Measurements from ENCODE around the gene SHOX.

The SHOX gene

DNA sequence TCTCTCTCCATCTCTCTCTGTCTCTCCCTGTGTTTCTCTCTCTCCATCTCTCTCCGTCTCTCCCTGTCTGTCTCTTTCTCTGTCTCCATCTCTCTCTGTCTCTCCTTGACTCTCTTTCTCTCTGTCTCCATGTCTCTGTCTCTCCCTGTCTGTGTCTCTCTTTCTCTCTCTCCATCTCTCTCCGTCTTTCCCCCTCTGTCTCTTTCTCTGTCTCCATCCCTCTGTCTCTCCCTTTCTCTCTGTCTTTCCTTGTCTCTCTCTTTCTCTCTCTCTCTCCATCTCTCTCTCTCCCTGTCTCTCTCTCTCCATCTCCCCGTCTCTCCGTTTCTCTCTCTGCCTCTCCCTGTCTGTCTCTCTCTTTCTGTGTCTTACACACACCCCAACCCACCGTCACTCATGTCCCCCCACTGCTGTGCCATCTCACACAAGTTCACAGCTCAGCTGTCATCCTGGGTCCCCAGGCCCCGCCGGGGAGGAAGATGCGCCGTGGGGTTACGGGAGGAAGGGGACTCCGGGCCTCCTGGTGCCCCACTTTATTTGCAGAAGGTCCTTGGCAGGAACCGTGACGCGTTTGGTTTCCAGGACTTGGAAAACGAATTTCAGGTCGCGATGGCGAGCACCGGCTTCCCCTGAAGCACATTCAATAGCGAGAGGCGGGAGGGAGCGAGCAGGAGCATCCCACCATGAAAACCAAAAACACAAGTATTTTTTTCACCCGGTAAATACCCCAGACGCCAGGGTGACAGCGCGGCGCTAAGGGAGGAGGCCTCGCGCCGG, 1.2 kb upstream of the SHOX start:
- no peaks in the 10 kb centered on the region for H3K9me3 Mint-ChIP-seq
- peak overlapping the region; percentile 40 for H3K27ac Mint-ChIP-seq
- no peaks in the 10 kb centered on the region for H3K36me3 Mint-ChIP-seq (ENCODE audit: low read depth)
- peaks cover 3% of the 10 kb centered on the region for H3K4me1 Mint-ChIP-seq (ENCODE audit: low read depth)
- H3K27me3 Mint-ChIP-seq, result peaks cover 82% of the 10 kb centered on the region
- no peak for DNase-seq
- no peak overlapping the region for H3K4me3 Mint-ChIP-seq

DNA sequence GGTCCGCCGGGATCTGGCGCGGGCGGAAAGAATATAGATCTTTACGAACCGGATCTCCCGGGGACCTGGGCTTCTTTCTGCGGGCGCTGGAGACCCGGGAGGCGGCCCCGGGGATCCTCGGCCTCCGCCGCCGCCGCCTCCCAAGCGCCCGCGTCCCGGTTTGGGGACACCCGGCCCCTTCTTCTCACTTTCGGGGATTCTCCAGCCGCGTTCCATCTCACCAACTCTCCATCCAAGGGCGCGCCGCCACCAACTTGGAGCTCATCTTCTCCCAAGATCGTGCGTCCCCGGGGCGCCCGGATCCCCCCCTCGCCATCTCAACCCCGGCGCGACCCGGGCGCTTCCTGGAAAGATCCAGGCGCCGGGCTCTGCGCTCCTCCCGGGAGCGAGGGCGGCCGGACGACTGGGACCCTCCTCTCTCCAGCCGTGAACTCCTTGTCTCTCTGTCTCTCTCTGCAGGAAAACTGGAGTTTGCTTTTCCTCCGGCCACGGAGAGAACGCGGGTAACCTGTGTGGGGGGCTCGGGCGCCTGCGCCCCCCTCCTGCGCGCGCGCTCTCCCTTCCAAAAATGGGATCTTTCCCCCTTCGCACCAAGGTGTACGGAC, 482 bp upstream of the SHOX start:
- H3K27ac Mint-ChIP-seq, result no peak overlapping the region
- H3K27me3 Mint-ChIP-seq, result peaks cover 80% of the 10 kb centered on the region
- no peaks in the 10 kb centered on the region for H3K36me3 Mint-ChIP-seq (ENCODE audit: low read depth)
- no peaks in the 10 kb centered on the region for H3K9me3 Mint-ChIP-seq
- peaks cover 3% of the 10 kb centered on the region for H3K4me1 Mint-ChIP-seq (ENCODE audit: low read depth)
- DNase-seq, result no peak
- no peak overlapping the region for H3K4me3 Mint-ChIP-seq

DNA sequence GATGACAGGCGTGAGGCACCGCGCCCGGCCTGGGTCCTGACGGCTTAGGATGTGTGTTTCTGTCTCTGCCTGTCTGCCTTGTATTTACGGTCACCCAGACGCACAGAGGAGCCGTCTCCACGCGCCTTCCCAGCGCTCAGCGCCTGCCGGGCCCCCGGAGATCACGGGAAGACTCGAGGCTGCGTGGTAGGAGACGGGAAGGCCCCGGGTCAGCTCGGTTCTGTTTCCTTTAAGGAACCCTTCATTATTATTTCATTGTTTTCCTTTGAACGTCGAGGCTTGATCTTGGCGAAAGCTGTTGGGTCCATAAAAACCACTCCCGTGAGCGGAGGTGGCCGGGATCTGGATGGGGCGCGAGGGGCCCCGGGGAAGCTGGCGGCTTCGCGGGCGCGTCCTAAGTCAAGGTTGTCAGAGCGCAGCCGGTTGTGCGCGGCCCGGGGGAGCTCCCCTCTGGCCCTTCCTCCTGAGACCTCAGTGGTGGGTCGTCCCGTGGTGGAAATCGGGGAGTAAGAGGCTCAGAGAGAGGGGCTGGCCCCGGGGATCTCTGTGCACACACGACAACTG, 1.3 kb downstream of the SHOX start:
- H3K9me3 Mint-ChIP-seq, result no peaks in the 10 kb centered on the region
- no peak for DNase-seq
- H3K4me1 Mint-ChIP-seq (ENCODE audit: low read depth), result peaks cover 3% of the 10 kb centered on the region
- no peaks in the 10 kb centered on the region for H3K36me3 Mint-ChIP-seq (ENCODE audit: low read depth)
- H3K27ac Mint-ChIP-seq, result peak overlapping the region; percentile 44
- peaks cover 77% of the 10 kb centered on the region for H3K27me3 Mint-ChIP-seq
- H3K4me3 Mint-ChIP-seq, result no peak overlapping the region

DNA sequence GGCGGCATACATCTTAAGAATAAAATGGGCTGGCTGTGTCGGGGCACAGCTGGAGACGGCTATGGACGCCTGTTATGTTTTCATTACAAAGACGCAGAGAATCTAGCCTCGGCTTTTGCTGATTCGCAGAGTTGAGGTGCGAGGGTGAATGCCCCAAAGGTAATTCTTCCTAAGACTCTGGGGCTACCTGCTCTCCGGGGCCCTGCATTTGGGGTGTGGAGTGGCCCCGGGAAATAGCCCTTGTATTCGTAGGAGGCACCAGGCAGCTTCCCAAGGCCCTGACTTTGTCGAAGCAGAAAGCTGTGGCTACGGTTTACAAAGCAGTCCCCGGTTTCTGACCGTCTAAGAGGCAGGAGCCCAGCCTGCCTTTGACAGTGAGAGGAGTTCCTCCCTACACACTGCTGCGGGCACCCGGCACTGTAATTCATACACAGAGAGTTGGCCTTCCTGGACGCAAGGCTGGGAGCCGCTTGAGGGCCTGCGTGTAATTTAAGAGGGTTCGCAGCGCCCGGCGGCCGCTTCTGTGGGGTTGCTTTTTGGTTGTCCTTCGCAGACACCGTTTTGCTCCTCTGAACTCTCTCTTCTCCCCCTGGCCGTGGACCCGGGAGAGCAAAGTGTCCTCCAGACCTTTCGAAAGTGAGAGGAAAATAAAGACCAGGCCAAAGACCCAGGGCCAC, 1.9 kb downstream of the SHOX start:
- no peak for DNase-seq
- no peaks in the 10 kb centered on the region for H3K36me3 Mint-ChIP-seq (ENCODE audit: low read depth)
- peaks cover 3% of the 10 kb centered on the region for H3K4me1 Mint-ChIP-seq (ENCODE audit: low read depth)

DNA sequence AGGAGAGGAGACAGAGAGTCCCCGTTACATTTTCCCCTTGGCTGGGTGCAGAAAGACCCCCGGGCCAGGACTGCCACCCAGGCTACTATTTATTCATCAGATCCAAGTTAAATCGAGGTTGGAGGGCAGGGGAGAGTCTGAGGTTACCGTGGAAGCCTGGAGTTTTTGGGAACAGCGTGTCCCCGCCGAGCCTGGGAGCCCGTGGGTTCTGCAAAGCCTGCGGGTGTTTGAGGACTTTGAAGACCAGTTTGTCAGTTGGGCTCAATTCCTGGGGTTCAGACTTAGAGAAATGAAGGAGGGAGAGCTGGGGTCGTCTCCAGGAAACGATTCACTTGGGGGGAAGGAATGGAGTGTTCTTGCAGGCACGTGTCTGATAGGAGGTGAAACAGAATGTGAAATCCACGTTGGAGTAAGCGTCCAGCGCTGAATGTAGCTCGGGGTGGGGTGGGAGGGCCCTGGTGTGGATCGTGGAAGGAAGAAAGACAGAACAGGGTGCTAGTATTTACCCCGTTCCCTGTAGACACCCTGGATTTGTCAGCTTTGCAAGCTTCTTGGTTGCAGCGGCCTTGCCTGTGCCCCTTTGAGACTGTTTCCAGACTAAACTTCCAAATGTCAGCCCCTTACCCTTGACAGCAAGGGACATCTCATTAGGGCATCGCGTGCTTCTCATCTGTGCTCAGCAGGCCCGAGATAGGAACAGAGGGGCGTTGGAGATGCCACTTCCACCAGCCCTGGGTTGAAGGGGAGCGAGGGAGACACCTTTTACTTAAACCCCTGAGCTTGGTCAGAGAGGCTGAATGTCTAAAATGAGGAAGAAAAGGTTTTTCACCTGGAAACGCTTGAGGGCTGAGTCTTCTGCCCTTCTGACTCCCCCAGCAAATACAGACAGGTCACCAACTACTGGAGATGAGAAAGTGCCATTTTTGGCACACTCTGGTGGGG, 2.7 kb downstream of the SHOX start:
- H3K27me3 Mint-ChIP-seq, result peaks cover 78% of the 10 kb centered on the region
- H3K36me3 Mint-ChIP-seq (ENCODE audit: low read depth), result no peaks in the 10 kb centered on the region
- no peaks in the 10 kb centered on the region for H3K9me3 Mint-ChIP-seq
- no peak for DNase-seq
- peaks cover 10% of the 10 kb centered on the region for H3K4me1 Mint-ChIP-seq (ENCODE audit: low read depth)
- H3K4me3 Mint-ChIP-seq, result no peak overlapping the region
- H3K27ac Mint-ChIP-seq, result peak overlapping the region; percentile 12

More for the DNA sequence above, 1.9 kb downstream of the SHOX start:
- Mint-ChIP-seq H3K4me3 (no peak overlapping the region), H3K9me3 (no peaks in the 10 kb centered on the region), H3K27me3 (peaks cover 77% of the 10 kb centered on the region), H3K27ac (no peak overlapping the region)

DNA sequence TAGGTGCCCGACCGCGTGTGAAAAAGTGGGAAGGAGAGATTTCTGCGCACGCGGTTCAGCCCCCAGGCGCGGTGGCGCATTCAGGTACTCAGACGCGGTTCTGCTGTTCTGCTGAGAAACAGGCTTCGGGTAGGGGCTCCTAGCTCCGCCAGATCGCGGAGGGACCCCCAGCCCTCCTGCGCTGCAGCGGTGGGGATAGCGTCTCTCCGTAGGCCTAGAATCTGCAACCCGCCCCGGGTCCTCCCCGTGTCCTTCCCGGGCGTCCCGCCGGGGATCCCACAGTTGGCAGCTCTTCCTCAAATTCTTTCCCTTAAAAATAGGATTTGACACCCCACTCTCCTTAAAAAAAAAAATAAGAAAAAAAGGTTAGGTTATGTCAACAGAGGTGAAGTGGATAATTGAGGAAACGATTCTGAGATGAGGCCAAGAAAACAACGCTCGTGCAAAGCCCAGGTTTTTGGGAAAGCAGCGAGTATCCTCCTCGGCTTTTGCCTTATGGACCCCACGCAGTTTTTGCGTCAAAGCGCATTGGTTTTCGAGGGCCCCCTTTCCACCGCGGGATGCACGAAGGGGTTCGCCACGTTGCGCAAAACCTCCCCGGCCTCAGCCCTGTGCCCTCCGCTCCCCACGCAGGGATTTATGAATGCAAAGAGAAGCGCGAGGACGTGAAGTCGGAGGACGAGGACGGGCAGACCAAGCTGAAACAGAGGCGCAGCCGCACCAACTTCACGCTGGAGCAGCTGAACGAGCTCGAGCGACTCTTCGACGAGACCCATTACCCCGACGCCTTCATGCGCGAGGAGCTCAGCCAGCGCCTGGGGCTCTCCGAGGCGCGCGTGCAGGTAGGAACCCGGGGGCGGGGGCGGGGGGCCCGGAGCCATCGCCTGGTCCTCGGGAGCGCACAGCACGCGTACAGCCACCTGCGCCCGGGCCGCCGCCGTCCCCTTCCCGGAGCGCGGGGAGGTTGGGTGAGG, 3.7 kb downstream of the SHOX start:
- Mint-ChIP-seq H3K27ac (no peak overlapping the region), H3K4me1 (ENCODE audit: low read depth) (peaks cover 10% of the 10 kb centered on the region), H3K27me3 (peaks cover 83% of the 10 kb centered on the region), H3K36me3 (ENCODE audit: low read depth) (no peaks in the 10 kb centered on the region), H3K9me3 (no peaks in the 10 kb centered on the region), H3K4me3 (no peak overlapping the region)
- DNase-seq, result no peak

DNA sequence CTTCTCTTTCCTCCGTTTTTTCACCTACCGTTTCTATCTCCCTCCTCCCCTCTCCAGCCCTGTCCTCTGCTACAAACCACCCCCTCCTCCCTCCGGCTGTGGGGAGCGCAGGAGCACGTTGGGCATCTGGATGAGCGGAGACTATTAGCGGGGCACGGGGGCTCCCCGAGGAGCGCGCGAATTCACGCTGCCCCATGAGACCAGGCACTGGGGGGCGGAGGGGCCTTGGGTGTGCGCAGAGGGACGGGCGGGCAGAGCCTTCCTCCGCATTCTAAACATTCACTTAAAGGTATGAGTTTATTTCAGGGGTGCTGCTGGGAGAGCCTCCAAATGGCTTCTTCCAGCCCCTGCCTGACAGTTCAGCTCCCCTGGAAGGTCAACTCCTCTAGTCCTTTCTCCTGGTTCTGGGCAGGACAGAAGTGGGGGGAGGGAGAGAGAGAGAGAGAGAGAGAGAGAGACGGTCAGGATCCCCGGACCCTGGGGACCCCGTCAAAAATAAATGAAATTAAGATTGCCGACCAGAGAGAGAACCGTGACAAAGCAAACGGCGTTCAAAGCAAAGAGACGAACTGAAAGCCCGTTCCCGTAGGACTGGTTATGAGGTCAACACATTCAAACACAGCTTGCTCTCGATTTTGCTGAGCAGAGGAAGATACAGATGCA, 5.0 kb downstream of the SHOX start:
- DNase-seq, result no peak
- H3K4me3 Mint-ChIP-seq, result no peak overlapping the region
- no peak overlapping the region for H3K27ac Mint-ChIP-seq
- H3K9me3 Mint-ChIP-seq, result no peaks in the 10 kb centered on the region
- H3K36me3 Mint-ChIP-seq (ENCODE audit: low read depth), result no peaks in the 10 kb centered on the region
- peaks cover 85% of the 10 kb centered on the region for H3K27me3 Mint-ChIP-seq
- H3K4me1 Mint-ChIP-seq (ENCODE audit: low read depth), result peaks cover 10% of the 10 kb centered on the region

DNA sequence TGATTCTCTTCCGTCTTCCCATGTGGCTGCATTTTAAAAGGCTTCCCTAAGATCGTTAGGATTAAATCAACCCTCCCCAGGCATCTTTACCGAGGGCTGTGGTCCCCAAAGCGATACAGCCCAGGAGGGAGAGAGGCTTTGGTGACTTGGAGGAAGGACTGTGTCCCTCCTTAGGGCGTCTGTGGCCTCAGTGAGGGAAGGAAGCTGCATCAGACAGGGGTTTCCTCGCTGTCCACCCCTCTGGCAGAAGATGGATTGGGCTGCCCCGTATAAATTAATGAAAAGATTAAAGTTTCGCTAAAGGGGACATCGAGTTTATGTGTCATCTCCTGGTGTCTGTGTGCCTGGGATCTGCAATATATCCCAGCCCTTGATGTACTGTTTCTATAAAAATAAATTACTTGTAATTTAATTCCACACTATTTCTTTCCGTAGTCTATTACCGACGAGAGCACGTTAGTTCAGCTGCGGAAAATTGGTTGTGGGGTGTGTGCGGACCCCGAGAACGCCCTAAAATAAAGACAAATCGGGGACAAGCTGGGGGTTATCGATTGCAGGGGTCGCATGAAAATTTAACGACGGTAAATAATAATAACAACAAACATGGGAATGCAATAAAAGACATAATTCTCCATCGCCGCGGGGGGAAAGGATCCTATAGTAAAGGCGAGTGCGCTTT, 6.5 kb downstream of the SHOX start:
- no peaks in the 10 kb centered on the region for H3K9me3 Mint-ChIP-seq
- no peak for DNase-seq
- H3K4me1 Mint-ChIP-seq (ENCODE audit: low read depth), result peaks cover 10% of the 10 kb centered on the region
- no peak overlapping the region for H3K27ac Mint-ChIP-seq
- H3K36me3 Mint-ChIP-seq (ENCODE audit: low read depth), result no peaks in the 10 kb centered on the region
- peaks cover 83% of the 10 kb centered on the region for H3K27me3 Mint-ChIP-seq
- H3K4me3 Mint-ChIP-seq, result no peak overlapping the region

DNA sequence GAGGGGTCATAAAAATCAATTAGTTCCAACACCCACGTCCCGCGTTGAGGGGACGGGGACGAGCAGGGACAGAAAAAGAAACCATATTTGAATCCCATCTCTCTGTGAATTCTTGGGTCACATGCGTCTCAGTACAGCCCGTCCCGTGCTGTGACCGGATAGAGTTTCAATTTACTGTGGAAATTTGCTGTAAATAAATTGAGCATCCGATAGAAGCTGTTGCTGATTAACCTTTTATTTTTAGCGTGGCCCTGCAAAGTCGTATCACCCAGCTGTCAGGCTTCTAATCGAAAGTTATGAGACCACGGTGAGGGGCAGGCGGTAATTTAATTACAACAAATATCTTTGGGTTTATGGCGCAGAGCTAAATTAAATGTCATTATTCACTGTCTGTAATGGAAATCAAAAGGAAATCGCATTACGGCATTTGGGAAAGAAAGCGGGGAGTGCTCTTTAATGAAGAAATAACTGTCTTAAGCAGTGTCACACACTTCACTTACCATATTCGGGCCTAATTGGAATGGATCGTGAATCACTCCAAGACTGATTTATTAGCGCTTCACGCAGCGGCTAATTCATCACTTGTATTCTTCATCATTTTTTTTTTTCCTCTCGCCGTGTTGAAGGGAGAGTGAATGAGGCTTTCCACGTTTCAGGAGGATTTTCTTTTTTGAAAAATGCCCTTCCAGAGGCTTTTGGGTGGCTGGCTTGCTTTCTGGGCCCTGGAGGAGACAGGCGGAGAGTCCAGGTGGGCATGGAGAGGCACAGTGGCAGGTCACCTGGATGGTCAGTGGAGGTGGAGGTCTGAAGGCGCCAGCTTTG, 7.3 kb downstream of the SHOX start:
- Mint-ChIP-seq H3K9me3 (no peaks in the 10 kb centered on the region), H3K27ac (no peak overlapping the region), H3K4me3 (no peak overlapping the region), H3K27me3 (peaks cover 83% of the 10 kb centered on the region), H3K4me1 (ENCODE audit: low read depth) (peaks cover 10% of the 10 kb centered on the region), H3K36me3 (ENCODE audit: low read depth) (no peaks in the 10 kb centered on the region)
- no peak for DNase-seq

DNA sequence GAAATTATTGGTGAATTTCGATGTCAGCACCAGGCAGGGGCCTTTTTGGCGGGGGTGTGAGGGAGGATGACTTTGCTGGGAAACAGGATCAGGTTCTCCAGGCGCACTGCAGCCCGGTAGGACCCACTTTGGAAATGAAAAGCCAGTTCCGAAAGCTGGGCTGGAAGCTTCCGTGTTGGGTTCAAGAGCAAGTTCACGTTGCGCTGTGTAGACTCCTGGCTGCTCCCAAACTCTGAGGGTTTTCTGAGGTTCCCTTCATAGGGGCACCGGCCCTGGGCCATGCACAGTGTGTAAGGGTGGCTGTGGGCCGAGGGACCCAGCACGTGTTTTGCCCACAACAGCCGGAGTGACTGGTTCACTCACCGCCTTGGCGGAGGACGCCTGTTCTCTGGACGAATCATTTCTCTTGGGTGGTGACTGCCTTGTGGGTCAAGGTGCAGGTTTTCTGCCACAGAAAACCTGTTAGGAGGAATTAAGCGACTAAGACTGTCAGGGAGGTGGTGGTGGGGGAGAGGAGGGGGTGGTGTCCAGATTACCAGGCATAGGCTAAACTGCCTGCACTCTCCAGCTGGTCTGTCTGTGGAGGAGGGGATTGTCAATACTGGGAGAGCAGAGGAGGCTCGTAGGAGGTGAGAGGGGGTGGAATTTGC, 8.0 kb downstream of the SHOX start:
- peaks cover 80% of the 10 kb centered on the region for H3K27me3 Mint-ChIP-seq
- H3K27ac Mint-ChIP-seq, result no peak overlapping the region
- no peaks in the 10 kb centered on the region for H3K36me3 Mint-ChIP-seq (ENCODE audit: low read depth)
- H3K4me1 Mint-ChIP-seq (ENCODE audit: low read depth), result peaks cover 10% of the 10 kb centered on the region
- no peak overlapping the region for H3K4me3 Mint-ChIP-seq
- no peak for DNase-seq
- no peaks in the 10 kb centered on the region for H3K9me3 Mint-ChIP-seq

DNA sequence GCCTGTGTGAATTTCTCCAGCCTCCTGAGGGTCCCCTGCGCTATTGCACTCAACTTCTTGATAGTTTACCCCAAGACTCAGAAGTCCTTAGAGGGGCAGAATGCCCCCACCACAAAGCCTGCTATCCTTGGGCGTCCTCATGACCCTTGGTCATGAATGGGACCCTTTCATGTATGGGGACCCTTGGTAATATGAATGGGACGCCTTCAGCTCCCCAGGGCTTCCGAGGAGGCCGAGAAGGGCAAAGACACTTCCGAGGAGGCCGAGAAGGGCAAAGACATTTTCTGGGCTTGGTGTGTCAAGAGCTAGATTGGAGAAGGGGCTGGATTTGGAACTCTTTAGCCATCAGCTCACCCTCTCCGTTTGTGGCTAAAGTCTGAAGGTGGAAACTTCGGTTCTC, 8.6 kb downstream of the SHOX start:
- Mint-ChIP-seq H3K27me3 (peaks cover 77% of the 10 kb centered on the region), H3K4me3 (no peak overlapping the region)

More for the DNA sequence above, 8.6 kb downstream of the SHOX start:
- Mint-ChIP-seq H3K9me3 (no peaks in the 10 kb centered on the region), H3K36me3 (ENCODE audit: low read depth) (no peaks in the 10 kb centered on the region), H3K4me1 (ENCODE audit: low read depth) (peaks cover 10% of the 10 kb centered on the region), H3K27ac (no peak overlapping the region)
- DNase-seq, result no peak
